AG04449 (cell line): ENCODE measurements around the gene POU3F1.

Source experiments
- CTCF ChIA-PET: fragments of 350-600 bp; formaldehyde crosslinking; extraction: SDS; loops from one replicate; lab custom pipeline; 2021; ENCODE audit warnings: antibody characterized with exemption; lab: Yijun Ruan, JAX
- POLR2A ChIA-PET: fragments of 400-600, 350-600 bp; formaldehyde crosslinking; extraction: SDS; loops from one replicate; lab custom pipeline; 2020; ENCODE audit warnings: antibody characterized with exemption, inconsistent platforms; lab: Yijun Ruan, JAX
- DNase-seq: peaks from one replicate; pipeline ENCODE4 v3.0.0-alpha.2; 2010; ENCODE audit warnings: low read depth, low spot score
- H3K4me3 ChIP-seq: 2 replicates; pipeline ENCODE4 v1.5.1; 2011; ENCODE audit warnings: low read depth, mild to moderate bottlenecking, control low read depth, low read length
- TF ChIP-seq, protein P1 (sequence below): IDR thresholded peaks from one replicate; pipeline ENCODE4 v1.5.1; 2011; ENCODE audit warnings: mild to moderate bottlenecking, moderate library complexity, low read length, control low read depth, inconsistent platforms; ENCODE audit not compliant: insufficient read depth; ENCODE audit errors: missing control alignments

POU3F1 gene

GRCh38 chr1:38071312-38072256 lies 25.0 kb upstream of the POU3F1 start:
- no peak for DNase-seq
- ChIA-PET POLR2A (interaction anchor here (0.8 kb wide), 1 partner anchor 41 kb away, joined by 3 read pairs; no protein-coding TSS in a partner anchor), CTCF (interaction anchor here (0.8 to 2.7 kb wide), 17 partner anchors 9 to 764 kb away, joined by 3 to 15 read pairs (median 6); partner anchors contain the start of gene SF3A3)
- TF ChIP-seq, protein P1, sequence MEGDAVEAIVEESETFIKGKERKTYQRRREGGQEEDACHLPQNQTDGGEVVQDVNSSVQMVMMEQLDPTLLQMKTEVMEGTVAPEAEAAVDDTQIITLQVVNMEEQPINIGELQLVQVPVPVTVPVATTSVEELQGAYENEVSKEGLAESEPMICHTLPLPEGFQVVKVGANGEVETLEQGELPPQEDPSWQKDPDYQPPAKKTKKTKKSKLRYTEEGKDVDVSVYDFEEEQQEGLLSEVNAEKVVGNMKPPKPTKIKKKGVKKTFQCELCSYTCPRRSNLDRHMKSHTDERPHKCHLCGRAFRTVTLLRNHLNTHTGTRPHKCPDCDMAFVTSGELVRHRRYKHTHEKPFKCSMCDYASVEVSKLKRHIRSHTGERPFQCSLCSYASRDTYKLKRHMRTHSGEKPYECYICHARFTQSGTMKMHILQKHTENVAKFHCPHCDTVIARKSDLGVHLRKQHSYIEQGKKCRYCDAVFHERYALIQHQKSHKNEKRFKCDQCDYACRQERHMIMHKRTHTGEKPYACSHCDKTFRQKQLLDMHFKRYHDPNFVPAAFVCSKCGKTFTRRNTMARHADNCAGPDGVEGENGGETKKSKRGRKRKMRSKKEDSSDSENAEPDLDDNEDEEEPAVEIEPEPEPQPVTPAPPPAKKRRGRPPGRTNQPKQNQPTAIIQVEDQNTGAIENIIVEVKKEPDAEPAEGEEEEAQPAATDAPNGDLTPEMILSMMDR = peak; percentile 57
- H3K4me3 ChIP-seq = no peak overlapping the region

DNA sequence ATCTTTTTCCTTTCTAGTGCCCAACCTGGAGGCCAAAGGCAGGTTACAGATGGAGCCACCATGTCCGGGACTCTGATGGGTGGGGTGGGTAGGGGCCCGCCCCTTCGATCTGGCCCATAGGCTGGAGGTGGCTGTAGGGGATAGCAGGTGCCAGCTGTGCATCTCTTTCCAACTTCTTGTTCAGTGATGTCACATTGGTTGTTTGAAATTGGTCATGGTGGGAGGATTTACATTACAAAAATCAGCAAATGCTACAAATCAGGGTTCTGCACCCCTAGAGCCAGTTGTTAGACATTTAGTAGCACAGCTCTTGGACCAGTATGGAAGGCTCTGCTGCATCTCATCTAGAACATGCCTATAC lies 22.4 kb upstream of the POU3F1 start:
- TF ChIP-seq, protein P1 = no peak
- H3K4me3 ChIP-seq = no peak overlapping the region
- no peak for DNase-seq
- ChIA-PET POLR2A (no interaction called here), CTCF (no interaction called here)

DNA sequence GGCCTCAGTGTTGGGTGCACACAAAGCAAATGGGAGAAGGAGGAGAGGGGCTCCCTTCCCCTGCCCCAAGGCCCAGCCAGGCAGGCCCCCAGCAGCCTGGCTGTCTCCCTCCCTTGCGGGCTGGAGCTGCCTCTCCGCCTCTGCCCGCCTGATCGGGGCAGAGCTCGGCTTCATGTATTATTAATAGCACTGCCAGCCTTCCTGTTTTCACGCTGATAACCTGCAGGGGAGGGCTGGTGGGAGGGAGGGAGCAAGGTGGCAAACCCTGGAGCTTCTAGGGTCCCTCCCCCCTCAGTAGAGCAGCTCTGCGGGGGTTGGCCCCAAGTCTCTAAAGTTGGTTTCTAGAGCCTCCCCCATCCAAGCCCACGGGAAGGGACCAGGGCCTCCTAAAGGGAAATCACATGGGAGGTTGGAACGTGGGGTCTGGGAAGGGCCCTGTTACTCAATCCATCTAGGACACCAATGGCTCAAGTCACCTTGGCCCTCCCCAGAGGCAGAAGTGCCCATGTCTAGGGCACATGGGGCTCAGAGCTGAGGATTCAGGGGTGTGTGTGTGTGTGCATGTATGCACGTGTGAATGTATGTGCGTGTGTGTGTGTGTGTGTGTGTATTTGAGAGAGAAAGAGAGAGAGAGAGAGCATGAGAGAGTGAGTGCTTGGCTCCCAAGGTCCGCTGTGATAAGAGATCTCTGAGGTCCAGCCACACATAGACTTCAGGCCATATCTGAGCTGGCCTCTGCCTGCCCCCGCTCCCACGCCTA lies 21.8 kb upstream of the POU3F1 start:
- no peak overlapping the region for H3K4me3 ChIP-seq
- POLR2A ChIA-PET = no interaction called here
- TF ChIP-seq, protein P1 = no peak
- no peak for DNase-seq
- CTCF ChIA-PET = no interaction called here

GRCh38 chr1:38064197-38064903 lies 17.8 kb upstream of the POU3F1 start:
- TF ChIP-seq, protein P1 = no peak
- POLR2A ChIA-PET = no interaction called here
- DNase-seq = no peak
- H3K4me3 ChIP-seq = no peak overlapping the region
- CTCF ChIA-PET = interaction anchor here (1.6 to 2.8 kb wide), 3 partner anchors 9 to 39 kb away, joined by 6 to 11 read pairs (median 9); no protein-coding TSS in a partner anchor

GRCh38 chr1:38063616-38064015 lies 17.0 kb upstream of the POU3F1 start:
- TF ChIP-seq, protein P1 = no peak

More at GRCh38 chr1:38063616-38064015, 17.0 kb upstream of the POU3F1 start:
- CTCF ChIA-PET = interaction anchor here (1.6 to 2.8 kb wide), 3 partner anchors 9 to 38 kb away, joined by 6 to 11 read pairs (median 9); no protein-coding TSS in a partner anchor
- no peak overlapping the region for H3K4me3 ChIP-seq
- DNase-seq = no peak
- POLR2A ChIA-PET = no interaction called here
